GM12874 (cell line): Measurements from ENCODE around the gene EEF1AKMT3.

Experiments
- TF ChIP-seq, protein P1 (sequence below): IDR thresholded peaks from 2 replicates; pipeline ENCODE4 v1.5.1; 2011; ENCODE audit warnings: low read depth, mild to moderate bottlenecking, control low read depth, low read length, moderate library complexity; ENCODE audit not compliant: insufficient read depth

The EEF1AKMT3 gene

DNA sequence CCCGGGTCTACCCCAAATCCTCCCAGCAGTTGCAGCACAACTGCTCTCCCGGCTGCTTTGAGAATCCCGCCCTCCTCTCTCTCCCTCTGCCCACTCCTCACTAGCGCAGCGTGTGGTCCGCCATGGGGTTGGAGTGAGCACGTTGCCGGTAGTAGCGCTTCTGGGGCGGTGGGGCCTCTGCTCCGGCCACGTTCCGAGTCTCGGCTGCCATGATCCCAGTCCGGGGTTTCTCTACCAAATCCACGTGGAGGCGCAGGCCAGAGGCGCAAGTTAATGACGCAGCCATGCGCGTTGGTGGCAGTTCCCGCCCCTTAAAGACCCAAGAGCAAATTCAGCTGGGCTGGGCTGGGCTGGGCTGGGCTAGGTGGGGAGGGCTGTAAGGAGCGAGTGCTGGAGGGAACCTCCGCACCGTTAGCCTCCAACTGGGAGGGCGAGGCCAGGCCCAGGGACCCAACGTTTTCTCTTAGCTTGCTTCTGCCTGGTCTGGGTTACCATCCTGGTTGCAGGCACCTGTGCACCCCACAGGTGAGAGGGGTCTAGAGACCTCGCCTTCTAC lies 463 bp upstream of the EEF1AKMT3 start, which contains the start of gene METTL1:
Gene METTL1 (minus strand): TSS at position 233 of the 556 bp plus-strand sequence. CDS start 22 bp downstream, at position 211.
- TF ChIP-seq, protein P1, sequence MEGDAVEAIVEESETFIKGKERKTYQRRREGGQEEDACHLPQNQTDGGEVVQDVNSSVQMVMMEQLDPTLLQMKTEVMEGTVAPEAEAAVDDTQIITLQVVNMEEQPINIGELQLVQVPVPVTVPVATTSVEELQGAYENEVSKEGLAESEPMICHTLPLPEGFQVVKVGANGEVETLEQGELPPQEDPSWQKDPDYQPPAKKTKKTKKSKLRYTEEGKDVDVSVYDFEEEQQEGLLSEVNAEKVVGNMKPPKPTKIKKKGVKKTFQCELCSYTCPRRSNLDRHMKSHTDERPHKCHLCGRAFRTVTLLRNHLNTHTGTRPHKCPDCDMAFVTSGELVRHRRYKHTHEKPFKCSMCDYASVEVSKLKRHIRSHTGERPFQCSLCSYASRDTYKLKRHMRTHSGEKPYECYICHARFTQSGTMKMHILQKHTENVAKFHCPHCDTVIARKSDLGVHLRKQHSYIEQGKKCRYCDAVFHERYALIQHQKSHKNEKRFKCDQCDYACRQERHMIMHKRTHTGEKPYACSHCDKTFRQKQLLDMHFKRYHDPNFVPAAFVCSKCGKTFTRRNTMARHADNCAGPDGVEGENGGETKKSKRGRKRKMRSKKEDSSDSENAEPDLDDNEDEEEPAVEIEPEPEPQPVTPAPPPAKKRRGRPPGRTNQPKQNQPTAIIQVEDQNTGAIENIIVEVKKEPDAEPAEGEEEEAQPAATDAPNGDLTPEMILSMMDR: no peak

DNA sequence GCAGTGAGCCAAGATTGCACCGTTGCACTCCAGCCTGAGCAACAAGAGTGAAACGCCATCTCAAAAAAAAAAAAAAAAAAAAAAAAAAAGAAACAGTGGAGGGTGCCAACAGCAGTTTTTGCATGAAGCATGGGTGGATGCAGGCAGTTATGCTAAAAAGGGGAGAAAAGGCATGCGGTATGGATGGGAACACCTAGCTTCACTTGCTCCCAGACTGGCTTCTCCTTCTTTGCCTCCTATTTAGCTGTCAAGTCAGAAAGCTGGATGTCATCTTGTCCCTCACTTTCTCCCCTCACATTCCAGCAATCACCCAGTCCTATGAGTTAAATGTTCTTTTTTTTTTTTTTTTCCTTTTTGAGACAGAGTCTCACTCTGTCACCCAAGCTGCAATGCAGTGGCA lies 2.6 kb downstream of the EEF1AKMT3 start:
- TF ChIP-seq, protein P1: no peak

DNA sequence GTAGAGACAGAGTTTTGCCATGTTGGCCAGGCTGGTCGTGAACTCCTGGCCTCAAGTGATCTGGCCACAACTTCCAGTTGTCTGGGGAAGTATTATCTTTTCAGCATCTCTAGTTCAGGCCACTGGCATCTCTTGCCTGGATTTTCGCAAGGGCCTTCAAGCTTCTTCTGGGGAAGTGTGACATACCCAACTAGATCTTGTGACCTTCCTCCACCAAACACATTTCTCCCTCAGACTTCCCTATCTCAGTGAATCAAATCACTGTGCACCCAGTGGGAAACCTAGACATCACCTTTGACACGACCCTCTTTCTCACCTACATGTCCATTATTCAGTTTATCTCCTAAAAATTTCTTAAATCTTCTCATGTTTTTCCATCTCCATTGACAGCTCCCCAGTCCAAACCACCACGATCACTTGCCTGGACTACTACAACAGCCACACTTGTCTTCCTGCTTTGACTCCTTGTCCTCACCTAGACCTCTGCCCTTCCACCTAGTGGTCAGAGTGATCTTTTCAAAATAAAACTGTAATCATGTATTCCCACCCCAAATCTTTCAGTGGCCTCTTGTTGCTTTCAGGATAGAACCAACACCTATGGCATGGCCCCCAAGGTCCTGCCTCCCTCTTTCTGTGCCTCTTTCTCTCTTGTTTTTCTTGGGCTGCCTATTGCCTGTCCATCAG lies 3.3 kb downstream of the EEF1AKMT3 start:
- TF ChIP-seq, protein P1: no peak

DNA sequence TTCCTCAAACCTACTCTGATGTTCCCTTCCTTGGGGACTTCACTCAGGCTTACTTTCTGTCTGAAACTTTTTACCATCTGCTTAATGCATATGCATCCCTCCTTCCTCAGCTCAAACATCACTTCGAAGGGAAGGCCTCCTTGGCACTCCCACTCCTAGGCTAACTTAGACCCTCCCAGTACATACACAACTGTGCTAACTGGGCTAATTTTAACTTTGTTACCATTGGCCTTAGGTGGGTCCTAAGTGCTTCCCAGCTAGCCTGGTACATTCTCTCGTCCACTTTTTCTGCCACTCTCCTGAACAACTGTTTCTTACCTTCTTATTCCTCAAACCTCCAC lies 3.8 kb downstream of the EEF1AKMT3 start:
- TF ChIP-seq, protein P1: no peak

DNA sequence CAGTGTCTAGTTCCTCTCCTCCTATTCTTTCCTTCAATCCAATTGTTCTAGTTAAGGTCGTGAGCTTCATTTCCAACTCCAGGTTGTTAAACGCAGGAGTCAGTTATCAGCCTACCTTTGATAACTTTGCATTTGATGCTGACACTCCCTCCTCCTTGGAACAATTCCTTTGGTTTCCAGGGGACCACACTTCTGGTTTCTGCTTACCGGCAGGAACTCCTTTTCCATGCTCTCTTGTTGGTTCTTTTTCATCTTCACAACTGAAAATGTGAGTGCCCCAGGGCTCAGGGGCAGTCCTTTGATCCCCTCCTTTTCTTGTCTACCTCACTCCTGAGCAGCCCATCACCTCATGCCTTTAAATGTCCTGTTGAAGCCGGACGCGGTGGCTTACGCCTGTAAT lies 5.0 kb downstream of the EEF1AKMT3 start:
- TF ChIP-seq, protein P1: no peak

DNA sequence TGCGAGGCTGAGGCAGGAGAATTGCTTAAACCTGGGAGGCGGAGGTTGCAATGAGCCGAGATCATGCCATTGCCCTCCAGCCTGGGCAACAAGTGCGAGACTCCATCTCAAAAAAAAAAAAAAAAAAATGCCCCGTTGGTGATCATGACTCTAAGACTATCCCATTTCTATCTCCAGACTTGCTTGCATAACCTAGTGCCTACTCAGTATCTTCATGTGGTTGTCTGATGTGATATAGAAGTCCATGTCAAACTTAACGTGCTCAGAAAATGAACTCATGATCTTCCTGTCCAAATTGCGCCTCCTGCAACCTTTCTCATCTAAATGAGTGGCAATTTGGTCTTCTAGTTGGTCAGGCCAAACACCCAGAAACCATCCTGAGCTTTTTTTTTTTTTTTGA lies 5.5 kb downstream of the EEF1AKMT3 start:
- TF ChIP-seq, protein P1: no peak

DNA sequence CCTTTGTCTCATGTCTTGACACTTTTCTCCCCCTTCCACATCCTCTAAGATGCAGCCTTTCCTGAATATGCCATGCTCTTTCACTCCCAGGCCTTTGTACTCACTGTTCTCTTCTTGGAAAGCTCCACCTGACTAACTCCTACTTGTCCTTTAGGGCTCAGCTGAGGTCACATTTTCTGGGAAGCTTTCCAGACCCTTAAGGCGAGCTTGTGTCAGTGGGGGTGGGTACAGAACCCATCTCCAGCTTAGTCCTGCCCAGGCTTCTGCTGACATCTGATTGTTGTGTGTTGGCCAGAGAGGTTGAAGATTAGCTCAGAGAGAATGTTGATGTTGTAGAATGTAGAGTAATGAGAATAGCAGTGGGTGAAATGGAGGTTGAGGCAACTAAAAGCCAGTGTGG lies 7.3 kb downstream of the EEF1AKMT3 start:
- TF ChIP-seq, protein P1: no peak
